Neural cell (in vitro differentiated cells): ENCODE measurements around the gene NOD2. TPM values are rescaled to one million over a fixed set of nuclear protein-coding genes. Genes with fewer than 3 reads are reported as not detected.

Experiments used
- H2AFZ ChIP-seq: fragments of 200-600, 300-800 bp; sonication (generic), shearing (Covaris generic); 2 replicates; pipeline ENCODE4 v1.6.0; 2014; ENCODE audit warnings: low read depth, mild to moderate bottlenecking, antibody characterized with exemption, low read length, moderate library complexity
- H3F3A ChIP-seq: fragments of 200-600 bp; shearing (Covaris generic); 2 replicates; pipeline ENCODE4 v1.6.1; 2016; ENCODE audit warnings: mild to moderate bottlenecking, moderate library complexity, mixed read lengths, antibody characterized with exemption, low read length; ENCODE audit not compliant: insufficient read depth, poor library complexity, severe bottlenecking
- H3K27ac ChIP-seq: fragments of 200-600, 300-800 bp; sonication (generic), shearing (Covaris generic); 2 replicates; pipeline ENCODE4 v1.5.1; 2014; ENCODE audit warnings: mild to moderate bottlenecking, low read length, moderate library complexity
- H3K27me3 ChIP-seq: fragments of 300-800, 200-600 bp; sonication (generic), shearing (Covaris generic); 2 replicates; pipeline ENCODE4 v1.6.0; 2014; ENCODE audit warnings: mild to moderate bottlenecking, low read depth, low read length, moderate library complexity; ENCODE audit not compliant: insufficient read depth
- H3K36me3 ChIP-seq: fragments of 300-800, 200-600 bp; sonication (generic), shearing (Covaris generic); 2 replicates; pipeline ENCODE4 v1.5.1; 2014; ENCODE audit warnings: mild to moderate bottlenecking, antibody characterized with exemption, low read length, moderate library complexity; ENCODE audit not compliant: insufficient read depth
- H3K4me2 ChIP-seq: fragments of 300-800, 200-600 bp; sonication (generic), shearing (Covaris generic); 2 replicates; pipeline ENCODE4 v1.6.0; 2014; ENCODE audit warnings: mild to moderate bottlenecking, low read length
- H3K4me3 ChIP-seq: fragments of 300-800, 200-600 bp; sonication (generic), shearing (Covaris generic); 2 replicates; pipeline ENCODE4 v1.5.1; 2014; ENCODE audit warnings: mild to moderate bottlenecking, low read length, moderate library complexity
- H3K79me2 ChIP-seq: fragments of 200-600 bp; shearing (Covaris generic); replicated peaks from 2 replicates; pipeline ENCODE4 v1.6.0; 2014; ENCODE audit warnings: mild to moderate bottlenecking, low read length, moderate library complexity; ENCODE audit not compliant: insufficient read depth
- H3K9ac ChIP-seq: fragments of 300-800, 200-600 bp; sonication (generic), shearing (Covaris generic); 2 replicates; pipeline ENCODE4 v1.6.1; 2016; ENCODE audit warnings: mild to moderate bottlenecking, low read length, mixed read lengths
- H3K9me2 ChIP-seq: fragments of 200-600 bp; shearing (Covaris generic); 2 replicates; pipeline ENCODE4 v1.6.1; 2016; ENCODE audit warnings: mild to moderate bottlenecking, low read length, mixed read lengths; ENCODE audit not compliant: insufficient read depth
- H3K9me3 ChIP-seq: fragments of 200-600, 300-800 bp; sonication (generic), shearing (Covaris generic); 2 replicates; pipeline ENCODE4 v1.6.1; 2016; ENCODE audit warnings: mild to moderate bottlenecking, mixed run types, low read length, moderate library complexity, mixed read lengths
- H4K20me1 ChIP-seq: fragments of 200-600 bp; shearing (Covaris generic); 2 replicates; pipeline ENCODE4 v1.6.1; 2016; ENCODE audit warnings: mild to moderate bottlenecking, mixed run types; ENCODE audit not compliant: insufficient read depth
- CTCF ChIP-seq: fragments of 450-650 bp; IDR thresholded peaks from 2 replicates; pipeline ENCODE4 v1.5.1; 2014; ENCODE audit warnings: antibody characterized with exemption, mild to moderate bottlenecking, moderate library complexity; ENCODE audit not compliant: poor library complexity, severe bottlenecking
- EP300 ChIP-seq: fragments of 450-650 bp; conservative IDR thresholded peaks from 2 replicates; pipeline ENCODE4 v1.6.1; 2014; ENCODE audit warnings: antibody characterized with exemption, mild to moderate bottlenecking, moderate library complexity; ENCODE audit not compliant: poor library complexity, severe bottlenecking
- EZH2 ChIP-seq: fragments of 200-600, 300-800 bp; shearing (Covaris generic), sonication (generic); IDR thresholded peaks from 2 replicates; pipeline ENCODE4 v1.6.1; 2014; ENCODE audit warnings: antibody characterized with exemption, low read length, borderline replicate concordance, mild to moderate bottlenecking; ENCODE audit not compliant: insufficient read depth, poor library complexity, severe bottlenecking
- MXI1 ChIP-seq: fragments of 450-650 bp; conservative IDR thresholded peaks from 2 replicates; pipeline ENCODE4 v1.6.1; 2014; ENCODE audit warnings: antibody characterized with exemption, mild to moderate bottlenecking; ENCODE audit not compliant: poor library complexity, severe bottlenecking
- POLR2AphosphoS5 ChIP-seq: IDR thresholded peaks from 2 replicates; pipeline ENCODE4 v1.6.1; 2012
- RAD21 ChIP-seq: fragments of 450-650 bp; conservative IDR thresholded peaks from 2 replicates; pipeline ENCODE4 v1.6.1; 2014; ENCODE audit warnings: antibody characterized with exemption, mild to moderate bottlenecking, moderate library complexity
- REST ChIP-seq: IDR thresholded peaks from 2 replicates; pipeline ENCODE4 v1.6.1; 2012; ENCODE audit warnings: borderline replicate concordance
- SMC3 ChIP-seq: fragments of 450-650 bp; conservative IDR thresholded peaks from 2 replicates; pipeline ENCODE4 v1.6.1; 2014; ENCODE audit warnings: antibody characterized with exemption, mild to moderate bottlenecking, moderate library complexity; ENCODE audit not compliant: poor library complexity
- TAF1 ChIP-seq: IDR thresholded peaks from 2 replicates; pipeline ENCODE4 v1.6.1; 2012; ENCODE audit warnings: low read depth
- polyA plus RNA-seq: library from polyadenylated mRNA; depleted of rRNA; stranded (reverse); fragments of >200 nt; gene quantifications from 2 replicates; pipeline ENCODE4 v1.2.3, GENCODE V29; 2014

The NOD2 gene
- polyA plus RNA-seq, 1 donor from 2014 or later = not detected

DNA sequence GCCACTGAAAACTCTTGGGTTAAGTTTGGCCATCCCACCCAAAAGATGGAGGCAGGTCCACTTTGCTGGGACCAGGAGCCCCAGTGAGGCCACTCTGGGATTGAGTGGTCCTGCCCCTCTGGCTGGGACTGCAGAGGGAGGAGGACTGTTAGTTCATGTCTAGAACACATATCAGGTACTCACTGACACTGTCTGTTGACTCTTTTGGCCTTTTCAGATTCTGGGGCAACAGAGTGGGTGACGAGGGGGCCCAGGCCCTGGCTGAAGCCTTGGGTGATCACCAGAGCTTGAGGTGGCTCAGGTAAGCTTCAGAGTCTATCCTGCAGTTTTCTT, 29.0 kb downstream of the NOD2 start:
- no peaks in the 10 kb centered on the region for H3K79me2 ChIP-seq
- H3K27ac ChIP-seq = no peak overlapping the region
- H3K4me2 ChIP-seq = no peak overlapping the region
- no peaks in the 10 kb centered on the region for H4K20me1 ChIP-seq
- H3K27me3 ChIP-seq = no peaks in the 10 kb centered on the region
- H3K36me3 ChIP-seq = no peaks in the 10 kb centered on the region
- H3K9me2 ChIP-seq = no peaks in the 10 kb centered on the region
- H3K9ac ChIP-seq = no peak overlapping the region
- H3K4me3 ChIP-seq = no peak overlapping the region
- no peaks in the 10 kb centered on the region for H3F3A ChIP-seq
- no peak overlapping the region for H2AFZ ChIP-seq
- TF ChIP-seq EP300 (no peak), MXI1 (no peak), EZH2 (no peak), TAF1 (no peak), POLR2AphosphoS5 (no peak), REST (no peak), CTCF (no peak), SMC3 (no peak), RAD21 (no peak)
- no peaks in the 10 kb centered on the region for H3K9me3 ChIP-seq

DNA sequence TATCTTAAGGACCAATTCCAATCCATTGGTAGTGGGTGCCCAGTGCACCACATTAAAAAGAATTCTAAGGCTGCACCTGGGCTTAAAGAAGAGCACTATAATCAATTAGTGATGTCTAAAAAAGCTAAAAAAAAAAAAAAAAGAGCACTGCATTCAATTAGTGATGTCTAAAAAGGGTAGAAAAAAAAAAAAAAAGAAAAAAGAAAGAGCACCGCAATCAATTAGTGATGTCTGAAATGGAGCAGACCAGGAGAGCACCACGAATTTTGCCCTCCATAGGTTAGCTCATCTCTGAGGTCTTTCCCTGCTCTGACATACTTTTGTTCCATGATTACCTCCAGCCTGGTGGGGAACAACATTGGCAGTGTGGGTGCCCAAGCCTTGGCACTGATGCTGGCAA, 29.6 kb downstream of the NOD2 start:
- H3K36me3 ChIP-seq = no peaks in the 10 kb centered on the region
- no peak overlapping the region for H3K27ac ChIP-seq
- H3K79me2 ChIP-seq = no peaks in the 10 kb centered on the region
- no peak overlapping the region for H2AFZ ChIP-seq
- H3K9me3 ChIP-seq = no peaks in the 10 kb centered on the region
- no peaks in the 10 kb centered on the region for H3K9me2 ChIP-seq
- no peaks in the 10 kb centered on the region for H3F3A ChIP-seq
- no peaks in the 10 kb centered on the region for H4K20me1 ChIP-seq
- no peak overlapping the region for H3K4me2 ChIP-seq
- H3K9ac ChIP-seq = no peak overlapping the region
- TF ChIP-seq RAD21 (no peak), MXI1 (no peak), SMC3 (no peak), EP300 (no peak), POLR2AphosphoS5 (no peak), EZH2 (no peak), REST (no peak), CTCF (no peak)
- no peak overlapping the region for H3K4me3 ChIP-seq
- H3K27me3 ChIP-seq = no peaks in the 10 kb centered on the region
